ENCODE results near the gene JUND.
A peak's percentile ranks its signal among the peaks of the same experiment; 100 is the strongest.

JUND gene

GRCh38 chr19:18306888-18307260, 25.5 kb upstream of the JUND start:
- TF ChIP-seq CTCF (IDR thresholded peaks at IDR 0.05; ENCODE audit: control extremely low read depth, extremely low read depth, low read depth, missing control alignments), result no peak
- POLR2A ChIA-PET, result interaction anchor here (1.4 kb wide), 1 partner anchor 26 kb away, joined by 11 read pairs; the partner anchor contains the start of gene JUND
- DNase-seq (ENCODE audit: extremely low spot score), result no peak
- CTCF ChIA-PET, result interaction anchor here (1.3 to 1.4 kb wide), 4 partner anchors 15 to 55 kb away, joined by 3 to 10 read pairs (median 6); partner anchors contain the start of gene LSM4

GRCh38 chr19:18306209-18306887, 24.9 kb upstream of the JUND start:
- POLR2A ChIA-PET, result interaction anchor here (1.4 to 1.7 kb wide), 2 partner anchors 25 to 32 kb away, joined by 7 to 11 read pairs; partner anchors contain the start of genes IQCN and JUND
- DNase-seq (ENCODE audit: extremely low spot score), result no peak
- CTCF ChIA-PET, result interaction anchor here (1.3 to 1.4 kb wide), 4 partner anchors 16 to 54 kb away, joined by 3 to 10 read pairs (median 6); partner anchors contain the start of gene LSM4
- TF ChIP-seq CTCF (IDR thresholded peaks at IDR 0.05; ENCODE audit: control extremely low read depth, extremely low read depth, low read depth, missing control alignments), result no peak

DNA sequence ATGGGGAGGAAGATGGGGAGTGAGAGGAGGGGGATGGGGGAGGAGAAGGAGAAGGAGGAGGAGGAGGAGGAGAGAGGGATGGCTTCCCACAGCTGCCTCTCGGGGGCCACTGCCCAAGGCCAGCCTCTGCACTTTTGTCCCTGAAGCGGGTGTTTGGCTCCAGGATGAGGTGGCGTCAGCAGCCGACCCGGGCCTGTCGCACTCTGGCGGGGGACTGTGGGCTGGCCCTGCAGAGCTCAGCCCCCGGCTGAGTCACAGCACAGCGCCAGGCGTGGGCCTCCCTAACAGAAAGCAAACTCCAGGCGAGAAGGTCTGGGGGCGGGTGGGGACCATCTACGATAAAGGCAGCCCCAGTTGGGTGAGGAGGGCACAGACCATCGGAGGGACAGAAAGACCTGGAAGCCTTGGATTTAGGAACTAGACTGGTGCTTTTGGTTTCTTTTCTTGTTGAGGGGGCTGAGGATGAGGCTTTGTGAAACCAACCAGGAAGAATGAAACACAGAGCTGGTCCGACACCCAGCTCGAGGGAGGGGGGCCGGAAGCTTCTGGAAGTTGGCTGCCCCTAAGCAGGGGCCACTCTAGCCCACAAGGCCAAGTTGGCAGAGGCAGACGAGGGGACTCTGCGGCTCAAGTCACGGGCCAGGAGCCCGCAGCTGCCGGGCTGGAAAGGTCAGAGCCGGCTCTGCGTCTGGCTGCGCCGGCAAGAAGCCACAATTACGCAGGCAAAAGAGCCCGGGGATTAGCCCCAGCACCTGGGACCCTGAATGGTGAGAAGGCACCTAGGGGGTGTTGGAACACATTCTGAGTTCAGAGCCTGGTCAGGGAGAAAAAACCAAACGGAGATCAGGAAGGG, 23.3 kb upstream of the JUND start:
- ChIA-PET POLR2A (interaction anchor here (0.5 to 5.0 kb wide), 15 partner anchors 12 to 138 kb away, joined by 3 to 120 read pairs (median 4); partner anchors contain the start of genes IQCN, JUND, MPV17L2 and PGPEP1), CTCF (interaction anchor here (0.6 to 7.1 kb wide), 10 partner anchors 12 to 99 kb away, joined by 3 to 60 read pairs (median 6); partner anchors contain the start of genes JUND and LSM4)
- no peak for TF ChIP-seq CTCF (IDR thresholded peaks at IDR 0.05; ENCODE audit: control extremely low read depth, extremely low read depth, low read depth, missing control alignments)
- peak; percentile 89 for DNase-seq (ENCODE audit: extremely low spot score)

DNA sequence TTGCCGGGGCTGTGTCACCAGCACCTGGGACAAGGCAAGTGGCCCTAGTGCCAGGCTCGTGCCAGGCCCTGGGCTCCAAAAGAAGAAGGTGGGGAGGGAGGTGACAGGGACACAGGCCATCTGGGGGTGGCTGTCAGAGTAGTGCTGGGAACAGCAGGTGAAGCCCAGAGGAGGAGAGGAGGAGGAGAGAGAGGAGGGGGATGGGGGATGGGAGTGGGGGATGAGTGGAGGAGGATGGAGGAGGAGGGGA, 22.7 kb upstream of the JUND start:
- ChIA-PET CTCF (interaction anchor here (0.6 to 7.1 kb wide), 10 partner anchors 11 to 98 kb away, joined by 3 to 60 read pairs (median 6); partner anchors contain the start of genes JUND and LSM4), POLR2A (interaction anchor here (0.5 to 5.0 kb wide), 9 partner anchors 12 to 111 kb away, joined by 3 to 120 read pairs (median 4); partner anchors contain the start of genes JUND, MPV17L2 and PGPEP1)
- no peak for DNase-seq (ENCODE audit: extremely low spot score)
- TF ChIP-seq CTCF (IDR thresholded peaks at IDR 0.05; ENCODE audit: control extremely low read depth, extremely low read depth, low read depth, missing control alignments), result no peak

GRCh38 chr19:18301718-18302111, 20.3 kb upstream of the JUND start:
- no peak for DNase-seq (ENCODE audit: extremely low spot score)
- ChIA-PET CTCF (interaction anchor here (1.0 to 7.1 kb wide), 7 partner anchors 9 to 27 kb away, joined by 4 to 60 read pairs (median 8); partner anchors contain the start of genes JUND and LSM4), POLR2A (interaction anchor here (0.5 to 5.0 kb wide), 2 partner anchors 22 to 1082 kb away, joined by 4 to 120 read pairs; partner anchors contain the start of gene JUND)
- TF ChIP-seq CTCF (IDR thresholded peaks at IDR 0.05; ENCODE audit: control extremely low read depth, extremely low read depth, low read depth, missing control alignments), result no peak
